ENCODE results near the gene GABRG3.

- TF ChIP-seq POLR2A (IDR thresholded peaks at IDR 0.05) (no peak), CTCF (IDR thresholded peaks at IDR 0.05) (no peak)
Observed at GRCh38 chr15:27463525-27464088, 492.6 kb downstream of the GABRG3 start.

Measured in vagina (tissue), 2 donors.